Mesothelial cell of epicardium (in vitro differentiated cells): ENCODE results near the gene YPEL5. TPM values are rescaled to one million over a fixed set of nuclear protein-coding genes. Genes with fewer than 3 reads are reported as not detected.

ENCODE experiments used
- DNase-seq, 2 experiments: peaks; one replicate each; pipeline ENCODE4 v3.0.0; 2021; ENCODE audit warnings: low spot score in 2 of 2; ENCODE audit not compliant: unreplicated experiment in 2 of 2
- H3K27ac Mint-ChIP-seq: 2 replicates; pipeline ENCODE4 v1.8.0; 2021; ENCODE audit warnings: mixed read lengths
- H3K27me3 Mint-ChIP-seq: 2 replicates; pipeline ENCODE4 v1.8.0; 2021; ENCODE audit warnings: low read depth, mixed read lengths
- H3K36me3 Mint-ChIP-seq: 2 replicates; pipeline ENCODE4 v1.8.0; 2021; ENCODE audit warnings: mixed read lengths
- H3K4me1 Mint-ChIP-seq: 2 replicates; pipeline ENCODE4 v1.8.0; 2021; ENCODE audit warnings: mixed read lengths
- H3K4me3 Mint-ChIP-seq: 2 replicates; pipeline ENCODE4 v1.8.0; 2021; ENCODE audit warnings: mild to moderate bottlenecking, moderate library complexity, mixed read lengths
- H3K9me3 Mint-ChIP-seq: 2 replicates; pipeline ENCODE4 v1.8.0; 2021; ENCODE audit warnings: mixed read lengths
- total RNA-seq: library from RNA; stranded (reverse); gene quantifications from 3 replicates; pipeline ENCODE4 v1.2.1, GENCODE V29; 2021
- TF ChIP-seq, protein P1 (sequence below): fragments of 200-600 bp; sonication (generic); IDR thresholded peaks from one replicate; pipeline ENCODE4 v1.5.0; 2021; ENCODE audit warnings: antibody characterized with exemption; ENCODE audit not compliant: unreplicated experiment

The YPEL5 gene
- total RNA-seq, 1 donor from 2014 or later: 79.4 TPM

DNA sequence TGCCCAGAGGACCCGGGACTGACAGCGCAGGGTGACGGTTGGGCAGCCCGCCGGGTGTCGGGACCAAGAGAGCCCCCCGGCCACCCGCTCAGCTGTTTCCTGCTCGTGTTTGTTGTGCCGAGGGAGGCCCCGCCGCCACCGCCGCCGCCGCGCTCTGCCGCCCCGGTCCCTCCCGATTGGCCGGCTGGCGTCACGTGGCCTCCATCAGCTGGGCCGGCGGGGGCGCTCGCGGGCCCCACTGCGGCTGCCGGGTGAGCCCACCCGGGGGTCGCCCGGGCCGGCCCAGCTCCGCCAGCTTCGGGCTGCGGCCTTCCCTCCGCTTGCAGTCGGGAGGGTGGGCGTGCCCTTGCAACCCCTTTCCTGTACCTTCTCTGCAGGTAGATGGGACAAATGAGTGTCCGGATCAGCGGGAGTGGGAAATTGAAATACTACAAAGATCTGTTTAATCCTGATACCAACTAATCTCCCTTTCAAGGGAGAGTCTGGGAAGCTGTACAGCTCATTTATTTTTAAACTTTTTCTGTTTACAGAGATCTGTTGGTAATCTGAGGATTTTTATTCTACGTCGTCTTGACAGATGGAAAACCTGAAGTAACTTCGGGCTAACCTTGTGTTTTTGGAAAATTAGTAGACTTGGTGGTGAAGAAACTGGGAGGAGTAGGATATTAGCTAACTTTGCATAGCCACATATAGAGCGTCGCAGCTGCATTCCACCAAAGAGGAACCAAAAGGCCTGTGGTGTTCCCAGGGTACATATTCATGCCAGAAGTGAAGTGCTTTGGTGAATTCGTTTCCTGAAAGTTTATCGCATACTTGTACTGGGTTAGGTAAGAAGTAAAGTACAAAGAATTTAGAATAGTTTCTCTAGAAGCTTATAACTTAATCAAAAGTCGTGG lies 1.2 kb downstream of the YPEL5 start:
- peaks cover 45% of the 10 kb centered on the region for H3K4me1 Mint-ChIP-seq

GRCh38 chr2:30148850-30149249 lies 2.0 kb downstream of the YPEL5 start:
- peaks cover 8% of the 10 kb centered on the region for H3K36me3 Mint-ChIP-seq
- TF ChIP-seq, protein P1, sequence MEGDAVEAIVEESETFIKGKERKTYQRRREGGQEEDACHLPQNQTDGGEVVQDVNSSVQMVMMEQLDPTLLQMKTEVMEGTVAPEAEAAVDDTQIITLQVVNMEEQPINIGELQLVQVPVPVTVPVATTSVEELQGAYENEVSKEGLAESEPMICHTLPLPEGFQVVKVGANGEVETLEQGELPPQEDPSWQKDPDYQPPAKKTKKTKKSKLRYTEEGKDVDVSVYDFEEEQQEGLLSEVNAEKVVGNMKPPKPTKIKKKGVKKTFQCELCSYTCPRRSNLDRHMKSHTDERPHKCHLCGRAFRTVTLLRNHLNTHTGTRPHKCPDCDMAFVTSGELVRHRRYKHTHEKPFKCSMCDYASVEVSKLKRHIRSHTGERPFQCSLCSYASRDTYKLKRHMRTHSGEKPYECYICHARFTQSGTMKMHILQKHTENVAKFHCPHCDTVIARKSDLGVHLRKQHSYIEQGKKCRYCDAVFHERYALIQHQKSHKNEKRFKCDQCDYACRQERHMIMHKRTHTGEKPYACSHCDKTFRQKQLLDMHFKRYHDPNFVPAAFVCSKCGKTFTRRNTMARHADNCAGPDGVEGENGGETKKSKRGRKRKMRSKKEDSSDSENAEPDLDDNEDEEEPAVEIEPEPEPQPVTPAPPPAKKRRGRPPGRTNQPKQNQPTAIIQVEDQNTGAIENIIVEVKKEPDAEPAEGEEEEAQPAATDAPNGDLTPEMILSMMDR: no peak
- H3K4me1 Mint-ChIP-seq: peaks cover 47% of the 10 kb centered on the region
- DNase-seq: no peak
- H3K27ac Mint-ChIP-seq: peak overlapping the region; percentile 93
- no peaks in the 10 kb centered on the region for H3K27me3 Mint-ChIP-seq
- H3K4me3 Mint-ChIP-seq: peak overlapping the region; percentile 82
- H3K9me3 Mint-ChIP-seq: no peaks in the 10 kb centered on the region

More for the DNA sequence above, 1.2 kb downstream of the YPEL5 start:
- TF ChIP-seq, protein P1: no peak
- Mint-ChIP-seq H3K27ac (peak overlapping the region; percentile 93), H3K4me3 (peak overlapping the region; percentile 82), H3K27me3 (no peaks in the 10 kb centered on the region), H3K9me3 (no peaks in the 10 kb centered on the region), H3K36me3 (peaks cover 8% of the 10 kb centered on the region)
- DNase-seq: peak; percentile 89 to 91

- Mint-ChIP-seq H3K4me3 (peak overlapping the region; percentile 10), H3K27me3 (no peaks in the 10 kb centered on the region), H3K36me3 (peaks cover 10% of the 10 kb centered on the region), H3K27ac (peak overlapping the region; percentile 59), H3K4me1 (peaks cover 49% of the 10 kb centered on the region), H3K9me3 (no peaks in the 10 kb centered on the region)
- no peak for DNase-seq
- TF ChIP-seq, protein P1: no peak
Measured at GRCh38 chr2:30149513-30149912, 2.7 kb downstream of the YPEL5 start.

DNA sequence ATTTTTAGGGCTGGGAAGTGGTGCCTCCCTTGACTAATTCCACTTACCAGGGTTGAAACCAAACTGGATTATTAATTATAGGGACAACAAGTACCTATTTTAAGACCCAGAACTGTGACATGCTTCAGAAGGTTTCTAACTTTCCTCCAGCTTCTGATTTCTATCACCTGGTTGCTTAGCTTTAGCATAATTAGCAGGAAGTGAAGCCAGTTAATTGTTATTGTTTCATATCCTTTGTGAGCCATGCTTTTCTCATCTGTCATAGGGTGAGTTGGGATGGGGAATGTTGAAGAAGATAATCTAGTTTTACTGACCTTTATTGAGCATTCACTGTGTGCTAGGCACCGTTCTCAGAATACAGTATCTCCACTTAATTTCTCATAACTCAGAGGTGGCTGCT lies 3.2 kb downstream of the YPEL5 start:
- Mint-ChIP-seq H3K4me3 (no peak overlapping the region), H3K27ac (peak overlapping the region; percentile 14)
- DNase-seq: no peak

GRCh38 chr2:30150786-30151185 lies 4.0 kb downstream of the YPEL5 start:
- TF ChIP-seq, protein P1: no peak
- Mint-ChIP-seq H3K36me3 (peaks cover 10% of the 10 kb centered on the region), H3K27me3 (no peaks in the 10 kb centered on the region), H3K4me1 (peaks cover 53% of the 10 kb centered on the region), H3K9me3 (no peaks in the 10 kb centered on the region), H3K27ac (peak overlapping the region; percentile 14), H3K4me3 (no peak overlapping the region)
- DNase-seq: no peak

More for the DNA sequence above, 3.2 kb downstream of the YPEL5 start:
- peaks cover 10% of the 10 kb centered on the region for H3K36me3 Mint-ChIP-seq
- H3K9me3 Mint-ChIP-seq: no peaks in the 10 kb centered on the region
- H3K27me3 Mint-ChIP-seq: no peaks in the 10 kb centered on the region
- TF ChIP-seq, protein P1: no peak
- H3K4me1 Mint-ChIP-seq: peaks cover 49% of the 10 kb centered on the region
